CD4-positive, alpha-beta T cell treated with Interferon alpha-2 for 1 hour (primary cell): Measurements from ENCODE around the gene ZNHIT2.

Source experiments
- DNase-seq, 2 donors: peaks; one replicate each; pipeline ENCODE4 v3.0.0-alpha.2; 2020 to 2022

The ZNHIT2 gene

DNA sequence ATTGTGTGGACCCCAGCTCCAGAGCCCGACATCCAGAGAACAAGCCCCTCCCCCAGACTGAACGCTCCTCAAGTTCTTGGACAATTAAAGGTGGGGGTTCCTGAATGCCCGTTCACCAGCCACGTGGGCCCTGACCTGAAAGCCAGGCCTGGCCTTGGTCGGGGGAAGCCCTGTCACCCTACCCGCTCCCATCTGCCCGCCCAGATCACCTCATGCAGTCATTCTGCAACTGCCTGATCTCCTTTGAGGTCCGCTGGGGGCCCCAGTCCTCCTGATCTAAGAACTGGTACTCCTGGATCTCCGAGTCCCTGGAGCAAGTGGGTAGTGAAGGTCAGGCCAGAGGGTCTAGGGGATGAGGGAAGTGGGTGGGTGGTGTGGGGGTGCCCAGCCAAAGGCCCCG, 50.1 kb downstream of the ZNHIT2 start:
- DNase-seq, result no peak

- no peak for DNase-seq
These were observed 50.7 kb downstream of the ZNHIT2 start for GRCh38 chr11:65066805-65067291.
